ENCODE data around the gene SLC9A8. TPM values are rescaled to one million over a fixed set of nuclear protein-coding genes. Genes with fewer than 3 reads are reported as not detected.

Gene SLC9A8
- total and polyA plus RNA-seq, 2 of the 4 experiments (the other 2 are of a cell fraction) = 4.1 to 5.0 TPM

DNA sequence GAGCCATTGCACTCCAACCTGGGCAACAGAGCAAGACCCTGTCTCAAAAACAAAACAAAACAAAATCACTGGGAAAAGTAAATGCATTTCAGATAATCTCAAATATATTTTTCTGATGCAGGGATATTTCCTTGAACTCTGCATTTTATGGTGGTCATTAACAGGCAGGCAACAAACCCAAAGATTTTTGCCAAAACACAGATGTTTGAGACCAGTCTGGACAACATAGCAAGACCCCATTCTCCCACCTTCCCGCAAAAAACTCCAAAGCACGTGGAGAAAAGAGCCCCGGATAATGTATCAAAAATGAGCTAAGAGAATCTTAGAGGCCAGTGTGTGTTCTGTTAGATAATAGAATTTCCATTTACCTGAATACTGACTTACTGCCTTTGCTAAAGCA lies 44.3 kb downstream of the SLC9A8 start:
- dilution Hi-C loops (cut with HindIII; ENCODE audit: low sequenced_read_pairs, unreplicated experiment) = no loop called here
- TF ChIP-seq, protein P1, sequence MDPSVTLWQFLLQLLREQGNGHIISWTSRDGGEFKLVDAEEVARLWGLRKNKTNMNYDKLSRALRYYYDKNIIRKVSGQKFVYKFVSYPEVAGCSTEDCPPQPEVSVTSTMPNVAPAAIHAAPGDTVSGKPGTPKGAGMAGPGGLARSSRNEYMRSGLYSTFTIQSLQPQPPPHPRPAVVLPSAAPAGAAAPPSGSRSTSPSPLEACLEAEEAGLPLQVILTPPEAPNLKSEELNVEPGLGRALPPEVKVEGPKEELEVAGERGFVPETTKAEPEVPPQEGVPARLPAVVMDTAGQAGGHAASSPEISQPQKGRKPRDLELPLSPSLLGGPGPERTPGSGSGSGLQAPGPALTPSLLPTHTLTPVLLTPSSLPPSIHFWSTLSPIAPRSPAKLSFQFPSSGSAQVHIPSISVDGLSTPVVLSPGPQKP (IDR thresholded peaks at IDR 0.05; ENCODE audit: borderline replicate concordance, low read depth, low read length) = no peak
- TF ChIP-seq NFE2L2 (IDR thresholded peaks at IDR 0.05; ENCODE audit: low read depth, low read length) = no peak
- TF ChIP-seq RFX5 (IDR thresholded peaks at IDR 0.05; ENCODE audit: low read depth, low read length) = no peak
- TF ChIP-seq FOS (IDR thresholded peaks at IDR 0.05; ENCODE audit: low read depth, low read length) = no peak
- TF ChIP-seq MXI1 (IDR thresholded peaks at IDR 0.05; ENCODE audit: borderline replicate concordance, low read depth, low read length) = no peak
- no peak for TF ChIP-seq CHD1 (IDR thresholded peaks at IDR 0.05; ENCODE audit: low read depth, low read length)
- no peak for TF ChIP-seq BHLHE40 (IDR thresholded peaks at IDR 0.05; ENCODE audit: low read depth, low read length)
- no peak for TF ChIP-seq POLR2A (IDR thresholded peaks at IDR 0.05; ENCODE audit: low read depth, low read length)
- TF ChIP-seq MAFK (IDR thresholded peaks at IDR 0.05; ENCODE audit: low read depth, low read length) = no peak
- TF ChIP-seq, protein P2, sequence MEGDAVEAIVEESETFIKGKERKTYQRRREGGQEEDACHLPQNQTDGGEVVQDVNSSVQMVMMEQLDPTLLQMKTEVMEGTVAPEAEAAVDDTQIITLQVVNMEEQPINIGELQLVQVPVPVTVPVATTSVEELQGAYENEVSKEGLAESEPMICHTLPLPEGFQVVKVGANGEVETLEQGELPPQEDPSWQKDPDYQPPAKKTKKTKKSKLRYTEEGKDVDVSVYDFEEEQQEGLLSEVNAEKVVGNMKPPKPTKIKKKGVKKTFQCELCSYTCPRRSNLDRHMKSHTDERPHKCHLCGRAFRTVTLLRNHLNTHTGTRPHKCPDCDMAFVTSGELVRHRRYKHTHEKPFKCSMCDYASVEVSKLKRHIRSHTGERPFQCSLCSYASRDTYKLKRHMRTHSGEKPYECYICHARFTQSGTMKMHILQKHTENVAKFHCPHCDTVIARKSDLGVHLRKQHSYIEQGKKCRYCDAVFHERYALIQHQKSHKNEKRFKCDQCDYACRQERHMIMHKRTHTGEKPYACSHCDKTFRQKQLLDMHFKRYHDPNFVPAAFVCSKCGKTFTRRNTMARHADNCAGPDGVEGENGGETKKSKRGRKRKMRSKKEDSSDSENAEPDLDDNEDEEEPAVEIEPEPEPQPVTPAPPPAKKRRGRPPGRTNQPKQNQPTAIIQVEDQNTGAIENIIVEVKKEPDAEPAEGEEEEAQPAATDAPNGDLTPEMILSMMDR (conservative IDR thresholded peaks at IDR 0.05; ENCODE audit: low read depth, low read length) = no peak
- TF ChIP-seq MAZ (IDR thresholded peaks at IDR 0.05; ENCODE audit: borderline replicate concordance, low read depth, low read length) = no peak
- no peak for TF ChIP-seq RAD21 (IDR thresholded peaks at IDR 0.05; ENCODE audit: low read length)
- no CpG with 5 or more reads among the region's 3 CpGs for WGBS, 2 experiments (ENCODE audit: extremely low coverage in 2 of 2, insufficient read length in 1 of 2)

More for the DNA sequence above, 44.3 kb downstream of the SLC9A8 start:
- Histone ChIP-seq H2BK5ac (ENCODE audit: low read depth, low read length, poor library complexity, severe bottlenecking) (no peak overlapping the region), H3K4me3 (ENCODE audit: insufficient read depth, low read depth, low read length) (no peak overlapping the region), H3K4me1 (ENCODE audit: control insufficient read depth, insufficient read depth, low read length) (peaks cover 7% of the 10 kb centered on the region), H3K14ac (replicated peaks; ENCODE audit: low read depth, low read length) (no peak overlapping the region), H3K9me1 (ENCODE audit: insufficient read depth, low read length) (peaks cover 9% of the 10 kb centered on the region), H4K5ac (ENCODE audit: low read depth, low read length) (no peak overlapping the region), H2BK120ac (ENCODE audit: low read depth, low read length) (no peak overlapping the region), H2BK20ac (ENCODE audit: low read depth, low read length) (no peak overlapping the region), H2BK15ac (ENCODE audit: low read depth, low read length) (no peak overlapping the region), H3K56ac (ENCODE audit: extremely low read depth, insufficient read depth, low read length) (no peak overlapping the region), H4K91ac (ENCODE audit: insufficient read depth, low read depth, low read length) (no peak overlapping the region), H4K8ac (ENCODE audit: low read depth in 2 of 2, low read length in 2 of 2) (no peak overlapping the region), H2AK5ac (ENCODE audit: low read depth, low read length) (no peak overlapping the region), H3K27me3 (ENCODE audit: control insufficient read depth, insufficient read depth, low read length) (no peaks in the 10 kb centered on the region), H3K4me2 (ENCODE audit: low read depth, low read length) (no peak overlapping the region), H3K9ac (ENCODE audit: low read depth, low read length) (no peak overlapping the region), H3K36me3 (ENCODE audit: control insufficient read depth, insufficient read depth, low read length) (peaks cover 16% of the 10 kb centered on the region), H3K18ac (ENCODE audit: low read depth, low read length) (no peak overlapping the region), H3K4ac (ENCODE audit: low read depth, low read length) (no peak overlapping the region), H2AFZ (replicated peaks; ENCODE audit: low read length, poor library complexity) (no peak overlapping the region), H4K20me1 (ENCODE audit: insufficient read depth, low read length) (no peaks in the 10 kb centered on the region; the same call in 1 of the 2 replicates), H3K23ac (ENCODE audit: low read depth, low read length) (no peak overlapping the region), H3K27ac (ENCODE audit: insufficient read depth, low read length) (no peak overlapping the region), H3K79me1 (ENCODE audit: low read depth in 1 of 2, low read length in 2 of 2) (no peaks in the 10 kb centered on the region), H2AK9ac (replicated peaks; ENCODE audit: low read depth, low read length, poor library complexity) (no peak overlapping the region), H3K9me3 (ENCODE audit: control insufficient read depth, insufficient read depth, low read length) (no peaks in the 10 kb centered on the region)
- CTCF ChIA-PET = interaction anchor here (0.6 to 1.2 kb wide), 3 partner anchors 11 to 627 kb away, joined by 4 to 5 read pairs (median 5); no protein-coding TSS in a partner anchor
- DNase-seq (no peak), ATAC-seq (ENCODE audit: low read depth) (no peak)
- in situ Hi-C loops (cut with MboI; ENCODE audit: low sequenced_read_pairs) = loop anchor here (25.0 kb wide), 1 partner anchor 520 kb away; no protein-coding TSS in a partner anchor
- intact Hi-C loops (cut with micrococcal nuclease) = no loop called here
- BruUV-seq (replicated peaks) = no TSS peak
- POLR2A ChIA-PET (ENCODE audit: unreplicated experiment) = interaction anchor here (0.6 to 0.7 kb wide), 2 partner anchors 37 to 221 kb away, joined by 4 to 12 read pairs; no protein-coding TSS in a partner anchor
